Body of pancreas (tissue), 4 donors: ENCODE data around the gene CACNA1E.

Experiments
- POLR2A ChIP-seq, 3 donors: fragments of 450-650 bp; IDR thresholded peaks; one replicate each; pipeline ENCODE4 v1.6.1; 2016; ENCODE audit warnings: antibody characterized with exemption in 3 of 3, mild to moderate bottlenecking in 2 of 3
- TF ChIP-seq, protein P1 (sequence below), 7 experiments: fragments of 450-650 bp in 4 of 7; fragments of 200-600 bp in 3 of 7; sonication (generic) in 3 of 7; IDR thresholded peaks; one replicate each; pipeline ENCODE4 v1.5.1; 2016 to 2019; ENCODE audit warnings: antibody characterized with exemption in 7 of 7

GRCh38 chr1:181759481-181759880, 276.2 kb downstream of the CACNA1E start:
- TF ChIP-seq, protein P1, sequence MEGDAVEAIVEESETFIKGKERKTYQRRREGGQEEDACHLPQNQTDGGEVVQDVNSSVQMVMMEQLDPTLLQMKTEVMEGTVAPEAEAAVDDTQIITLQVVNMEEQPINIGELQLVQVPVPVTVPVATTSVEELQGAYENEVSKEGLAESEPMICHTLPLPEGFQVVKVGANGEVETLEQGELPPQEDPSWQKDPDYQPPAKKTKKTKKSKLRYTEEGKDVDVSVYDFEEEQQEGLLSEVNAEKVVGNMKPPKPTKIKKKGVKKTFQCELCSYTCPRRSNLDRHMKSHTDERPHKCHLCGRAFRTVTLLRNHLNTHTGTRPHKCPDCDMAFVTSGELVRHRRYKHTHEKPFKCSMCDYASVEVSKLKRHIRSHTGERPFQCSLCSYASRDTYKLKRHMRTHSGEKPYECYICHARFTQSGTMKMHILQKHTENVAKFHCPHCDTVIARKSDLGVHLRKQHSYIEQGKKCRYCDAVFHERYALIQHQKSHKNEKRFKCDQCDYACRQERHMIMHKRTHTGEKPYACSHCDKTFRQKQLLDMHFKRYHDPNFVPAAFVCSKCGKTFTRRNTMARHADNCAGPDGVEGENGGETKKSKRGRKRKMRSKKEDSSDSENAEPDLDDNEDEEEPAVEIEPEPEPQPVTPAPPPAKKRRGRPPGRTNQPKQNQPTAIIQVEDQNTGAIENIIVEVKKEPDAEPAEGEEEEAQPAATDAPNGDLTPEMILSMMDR (IDR thresholded peaks at IDR 0.05), result no peak
- TF ChIP-seq POLR2A (IDR thresholded peaks at IDR 0.05), result no peak
